Prostate gland (tissue), 2 donors: ENCODE results near the gene METTL13. TPM values are rescaled to one million over a fixed set of nuclear protein-coding genes. Genes with fewer than 3 reads are reported as not detected.
"Not testable (repeated sequence)": the region's sequence is repeated elsewhere in the genome, so short reads cannot be mapped to it uniquely, and the experiment has no call there.

ENCODE experiments used
- DNase-seq: peaks from one replicate; pipeline ENCODE4 v3.0.0-alpha.2; 2019; ENCODE audit warnings: low spot score
- H3K27ac ChIP-seq, 2 donors: fragments of 200-600 bp; sonication (generic); 2 replicates each; pipeline ENCODE4 v1.5.1; 2017 to 2019
- H3K27me3 ChIP-seq: fragments of 200-600 bp; sonication (generic); replicated peaks from 2 replicates; pipeline ENCODE4 v1.5.1; 2019; ENCODE audit not compliant: insufficient read depth
- H3K36me3 ChIP-seq, 2 donors: fragments of 200-600 bp; sonication (generic); 1 replicate in 1 of 2; 2 replicates in 1 of 2; pipeline versions ENCODE4 v1.5.1 to v1.8.1; 2017 to 2019
- H3K4me1 ChIP-seq: fragments of 200-600 bp; sonication (generic); replicated peaks from 2 replicates; pipeline ENCODE4 v1.5.1; 2019
- H3K4me3 ChIP-seq, 2 donors: fragments of 200-600 bp; sonication (generic); 2 replicates each; pipeline ENCODE4 v1.5.1; 2017 to 2019
- H3K9me3 ChIP-seq: fragments of 200-600 bp; sonication (generic); 2 replicates; pipeline ENCODE4 v1.5.1; 2017
- CTCF ChIP-seq, 4 experiments: fragments of 200-600 bp in 2 of 4; fragments of 450-650 bp in 2 of 4; sonication (generic) in 2 of 4; IDR thresholded peaks; 1 replicate in 3 of 4; 2 replicates in 1 of 4; pipeline ENCODE4 v1.5.1; 2016 to 2019; ENCODE audit warnings: antibody characterized with exemption in 4 of 4, mild to moderate bottlenecking in 2 of 4, moderate library complexity in 2 of 4
- POLR2A ChIP-seq: fragments of 450-650 bp; IDR thresholded peaks from one replicate; pipeline ENCODE4 v1.6.1; 2016; ENCODE audit warnings: antibody characterized with exemption, mild to moderate bottlenecking
- POLR2AphosphoS5 ChIP-seq: sonication (generic); formaldehyde crosslinking; IDR thresholded peaks from one replicate; pipeline ENCODE4 v1.6.1; 2017; ENCODE audit warnings: antibody characterized with exemption
- WGBS: methylation state at CpG from one replicate; pipeline ENCODE4 v1.1.5; 2018; 5-methylcytosine and 5-hydroxymethylcytosine counted together
- intact Hi-C: fragments of 100-400 bp; cut with DNase I; formaldehyde crosslinking; loops from one replicate; pipeline ENCODE4 v1.14.2; 2022
- total RNA-seq, 2 donors: library from RNA; depleted of rRNA; stranded (reverse); fragments of >200 nt; gene quantifications; one replicate each; pipeline ENCODE4 v1.1.0, GENCODE V29; 2016

Gene METTL13
- total RNA-seq, 2 donors from 2014 or later = 25.5 to 49.8 TPM

GRCh38 chr1:171796592-171796991, 15.1 kb downstream of the METTL13 start:
- DNase-seq = no peak
- intact Hi-C loops = no loop called here
- WGBS = 49% methylated on average over 5 of the region's 5 CpGs
- Histone ChIP-seq H3K27me3 (no peaks in the 10 kb centered on the region), H3K4me1 (no peaks in the 10 kb centered on the region), H3K4me3 (no peak overlapping the region), H3K36me3 (no peaks in the 10 kb centered on the region), H3K27ac (no peak overlapping the region), H3K9me3 (no peaks in the 10 kb centered on the region)
- TF ChIP-seq POLR2A (no peak), CTCF (IDR thresholded peaks at IDR 0.05) (no peak), POLR2AphosphoS5 (no peak)

GRCh38 chr1:171798311-171798710, 16.9 kb downstream of the METTL13 start:
- no peak for DNase-seq
- Histone ChIP-seq H3K4me1 (no peaks in the 10 kb centered on the region), H3K9me3 (no peaks in the 10 kb centered on the region), H3K27ac (no peak overlapping the region), H3K36me3 (no peaks in the 10 kb centered on the region), H3K4me3 (no peak overlapping the region), H3K27me3 (no peaks in the 10 kb centered on the region)
- intact Hi-C loops = no loop called here
- whole genome bisulfite sequencing = 88% methylated on average over 3 of the region's 3 CpGs
- TF ChIP-seq POLR2A = no peak
- TF ChIP-seq CTCF (IDR thresholded peaks at IDR 0.05) = no peak
- no peak for TF ChIP-seq POLR2AphosphoS5

GRCh38 chr1:171798765-171799164, 17.3 kb downstream of the METTL13 start:
- H3K27ac ChIP-seq = no peak overlapping the region
- intact Hi-C loops = no loop called here

GRCh38 chr1:171799166-171799565, 17.7 kb downstream of the METTL13 start:
- no peak for TF ChIP-seq POLR2A
- no peak for TF ChIP-seq CTCF (IDR thresholded peaks at IDR 0.05)
- no peak for TF ChIP-seq POLR2AphosphoS5
- H3K4me3 ChIP-seq = no peak overlapping the region
- 25% methylated on average over 4 of the region's 4 CpGs for WGBS
- no peaks in the 10 kb centered on the region for H3K27me3 ChIP-seq
- no peak for DNase-seq
- intact Hi-C loops = no loop called here
- H3K9me3 ChIP-seq = no peaks in the 10 kb centered on the region
- H3K4me1 ChIP-seq = no peaks in the 10 kb centered on the region
- no peak overlapping the region for H3K27ac ChIP-seq
- H3K36me3 ChIP-seq = no peaks in the 10 kb centered on the region

More at GRCh38 chr1:171798765-171799164, 17.3 kb downstream of the METTL13 start:
- DNase-seq = no peak
- TF ChIP-seq POLR2AphosphoS5 = no peak
- TF ChIP-seq CTCF (IDR thresholded peaks at IDR 0.05) = no peak
- no peak for TF ChIP-seq POLR2A
- WGBS = 89% methylated on average over 3 of the region's 3 CpGs
- Histone ChIP-seq H3K27me3 (no peaks in the 10 kb centered on the region), H3K4me1 (no peaks in the 10 kb centered on the region), H3K4me3 (no peak overlapping the region), H3K36me3 (no peaks in the 10 kb centered on the region), H3K9me3 (no peaks in the 10 kb centered on the region)

GRCh38 chr1:171799698-171800097, 18.2 kb downstream of the METTL13 start:
- not testable (repeated sequence) for DNase-seq, H3K4me3 ChIP-seq, H3K27me3 ChIP-seq, H3K27ac ChIP-seq, H3K36me3 ChIP-seq, H3K9me3 ChIP-seq, H3K4me1 ChIP-seq
- 100% methylated on average over 2 of the region's 2 CpGs for WGBS
- intact Hi-C loops = loop anchor here (2.0 to 10.0 kb wide), 2 partner anchors 185 to 645 kb away; partner anchors contain the start of gene PIGC
